ENCODE results near the gene SLC2A4.

The SLC2A4 gene

DNA sequence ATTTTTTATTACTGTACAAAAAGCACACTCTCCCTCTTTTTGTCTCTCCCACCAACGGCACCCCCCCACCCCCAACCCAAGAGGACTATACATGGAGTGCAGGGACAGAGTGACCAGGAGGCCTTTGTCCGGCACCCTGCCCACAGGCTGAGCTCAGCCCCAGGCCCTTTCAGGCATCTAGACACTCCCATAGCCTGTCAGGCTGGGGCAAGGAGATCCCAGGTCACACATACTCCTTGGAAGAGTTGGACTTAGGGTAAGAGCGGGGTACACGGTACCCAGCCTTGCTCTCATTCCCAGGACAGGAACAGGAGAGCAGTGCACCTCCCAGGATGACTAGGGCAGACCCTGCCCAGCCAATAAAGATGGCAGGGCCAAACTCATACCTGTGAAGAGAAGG, 21.4 kb upstream of the SLC2A4 start:
- no peaks in the 10 kb centered on the region for H3F3A ChIP-seq (ENCODE audit: insufficient read depth, low read length)
- no peak overlapping the region for H3K27ac ChIP-seq (ENCODE audit: low read length)
- no peaks in the 10 kb centered on the region for H3K9me2 ChIP-seq (replicated peaks; ENCODE audit: insufficient read depth, low read length)
- H3K9me3 ChIP-seq (replicated peaks; ENCODE audit: insufficient read depth, low read length), result no peaks in the 10 kb centered on the region
- H2AFZ ChIP-seq (ENCODE audit: low read length), result no peak overlapping the region
- H3K4me3 ChIP-seq (ENCODE audit: low read length), result no peak overlapping the region
- H3K4me1 ChIP-seq (ENCODE audit: low read length), result peaks cover 4% of the 10 kb centered on the region; the same call in 1 of the 2 replicates
- peaks cover 42% of the 10 kb centered on the region for H3K27me3 ChIP-seq (replicated peaks; ENCODE audit: insufficient read depth, low read length)
- H3K79me2 ChIP-seq (ENCODE audit: low read length), result no peaks in the 10 kb centered on the region
- H3K9ac ChIP-seq (ENCODE audit: low read length), result no peak overlapping the region
- no peaks in the 10 kb centered on the region for H4K20me1 ChIP-seq (ENCODE audit: insufficient read depth, low read length)
- no peak for TF ChIP-seq EZH2 (optimal IDR thresholded peaks at IDR 0.05; ENCODE audit: low read depth, low read length)
- no peak for TF ChIP-seq EZH2phosphoT487 (IDR thresholded peaks at IDR 0.05; ENCODE audit: low read length)
- no peak for TF ChIP-seq CTCF (IDR thresholded peaks at IDR 0.05; ENCODE audit: low read length)
- no peak overlapping the region for H3K4me2 ChIP-seq (ENCODE audit: low read depth, low read length)
- H3K36me3 ChIP-seq (replicated peaks; ENCODE audit: insufficient read depth, low read length), result no peaks in the 10 kb centered on the region
- no peak for DNase-seq

- Histone ChIP-seq H3K27ac (ENCODE audit: low read length) (no peak overlapping the region), H3K4me1 (ENCODE audit: low read length) (peaks cover 4% of the 10 kb centered on the region; the same call in 1 of the 2 replicates), H2AFZ (ENCODE audit: low read length) (peak overlapping the region; percentile 61)
These were observed 20.7 kb upstream of the SLC2A4 start for GRCh38 chr17:7260651-7261378.

GRCh38 chr17:7261379-7262191, 19.9 kb upstream of the SLC2A4 start:
- no peaks in the 10 kb centered on the region for H3K36me3 ChIP-seq (replicated peaks; ENCODE audit: insufficient read depth, low read length)
- peak overlapping the region; percentile 42 for H3K4me3 ChIP-seq (ENCODE audit: low read length)
- no peak overlapping the region for H3K27ac ChIP-seq (ENCODE audit: low read length)
- peaks cover 4% of the 10 kb centered on the region; the same call in 1 of the 2 replicates for H3K4me1 ChIP-seq (ENCODE audit: low read length)
- no peak overlapping the region for H3K9ac ChIP-seq (ENCODE audit: low read length)
- no peaks in the 10 kb centered on the region for H3K9me2 ChIP-seq (replicated peaks; ENCODE audit: insufficient read depth, low read length)
- DNase-seq, result no peak
- H4K20me1 ChIP-seq (ENCODE audit: insufficient read depth, low read length), result no peaks in the 10 kb centered on the region
- TF ChIP-seq CTCF (IDR thresholded peaks at IDR 0.05; ENCODE audit: low read length), result no peak
- no peak for TF ChIP-seq EZH2phosphoT487 (IDR thresholded peaks at IDR 0.05; ENCODE audit: low read length)
- TF ChIP-seq EZH2 (optimal IDR thresholded peaks at IDR 0.05; ENCODE audit: low read depth, low read length), result no peak
- H3K9me3 ChIP-seq (replicated peaks; ENCODE audit: insufficient read depth, low read length), result no peaks in the 10 kb centered on the region
- H3K4me2 ChIP-seq (ENCODE audit: low read depth, low read length), result peak overlapping the region; percentile 86
- peaks cover 53% of the 10 kb centered on the region for H3K27me3 ChIP-seq (replicated peaks; ENCODE audit: insufficient read depth, low read length)
- no peaks in the 10 kb centered on the region for H3K79me2 ChIP-seq (ENCODE audit: low read length)
- H2AFZ ChIP-seq (ENCODE audit: low read length), result peak overlapping the region; percentile 61
- H3F3A ChIP-seq (ENCODE audit: insufficient read depth, low read length), result no peaks in the 10 kb centered on the region

More at GRCh38 chr17:7260651-7261378, 20.7 kb upstream of the SLC2A4 start:
- TF ChIP-seq EZH2 (optimal IDR thresholded peaks at IDR 0.05; ENCODE audit: low read depth, low read length) (no peak), EZH2phosphoT487 (IDR thresholded peaks at IDR 0.05; ENCODE audit: low read length) (no peak), CTCF (IDR thresholded peaks at IDR 0.05; ENCODE audit: low read length) (no peak)
- Histone ChIP-seq H3K9me2 (replicated peaks; ENCODE audit: insufficient read depth, low read length) (no peaks in the 10 kb centered on the region), H3K27me3 (replicated peaks; ENCODE audit: insufficient read depth, low read length) (peaks cover 48% of the 10 kb centered on the region), H3K36me3 (replicated peaks; ENCODE audit: insufficient read depth, low read length) (no peaks in the 10 kb centered on the region), H3K79me2 (ENCODE audit: low read length) (no peaks in the 10 kb centered on the region), H4K20me1 (ENCODE audit: insufficient read depth, low read length) (no peaks in the 10 kb centered on the region), H3K9ac (ENCODE audit: low read length) (no peak overlapping the region), H3F3A (ENCODE audit: insufficient read depth, low read length) (no peaks in the 10 kb centered on the region), H3K4me2 (ENCODE audit: low read depth, low read length) (peak overlapping the region; percentile 70), H3K4me3 (ENCODE audit: low read length) (peak overlapping the region; percentile 42), H3K9me3 (replicated peaks; ENCODE audit: insufficient read depth, low read length) (no peaks in the 10 kb centered on the region)
- DNase-seq, result no peak
